ENCODE measurements around the gene CASKIN2.

CASKIN2 gene

DNA sequence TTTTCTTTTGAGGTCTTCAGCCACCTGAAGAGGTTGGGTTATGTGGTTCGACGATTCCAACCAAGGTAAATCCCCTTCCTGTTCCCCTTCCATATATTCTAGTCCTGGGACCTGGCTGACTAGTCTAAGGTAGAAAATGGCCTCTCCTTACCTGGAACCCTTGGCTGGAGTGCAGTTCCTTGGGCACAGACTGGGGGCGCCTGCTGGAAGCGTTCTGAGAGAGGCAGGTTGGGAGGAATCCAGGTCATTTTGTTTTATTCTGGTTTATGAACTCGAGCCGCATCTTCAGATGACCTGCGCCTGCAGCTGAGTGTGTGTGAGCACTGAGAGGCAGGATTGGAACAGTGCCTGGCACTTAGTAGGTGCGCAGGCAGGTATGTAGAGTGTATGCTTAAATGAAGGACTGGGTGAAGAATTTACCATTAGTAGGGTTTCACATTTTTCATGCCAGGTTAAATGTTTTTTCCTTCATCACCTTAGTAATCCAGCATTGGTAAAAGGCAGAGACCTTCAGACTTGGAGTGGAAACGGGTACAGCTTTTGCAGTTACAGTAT is 3.7 kb upstream of the CASKIN2 start:
- DNase-seq (ENCODE audit: low spot score), result no peak

- DNase-seq (ENCODE audit: low spot score), result no peak
Observed at GRCh38 chr17:75518201-75518600, 2.9 kb upstream of the CASKIN2 start.

- DNase-seq (ENCODE audit: low spot score), result no peak
Observed at GRCh38 chr17:75517297-75517865, 2.0 kb upstream of the CASKIN2 start.

DNA sequence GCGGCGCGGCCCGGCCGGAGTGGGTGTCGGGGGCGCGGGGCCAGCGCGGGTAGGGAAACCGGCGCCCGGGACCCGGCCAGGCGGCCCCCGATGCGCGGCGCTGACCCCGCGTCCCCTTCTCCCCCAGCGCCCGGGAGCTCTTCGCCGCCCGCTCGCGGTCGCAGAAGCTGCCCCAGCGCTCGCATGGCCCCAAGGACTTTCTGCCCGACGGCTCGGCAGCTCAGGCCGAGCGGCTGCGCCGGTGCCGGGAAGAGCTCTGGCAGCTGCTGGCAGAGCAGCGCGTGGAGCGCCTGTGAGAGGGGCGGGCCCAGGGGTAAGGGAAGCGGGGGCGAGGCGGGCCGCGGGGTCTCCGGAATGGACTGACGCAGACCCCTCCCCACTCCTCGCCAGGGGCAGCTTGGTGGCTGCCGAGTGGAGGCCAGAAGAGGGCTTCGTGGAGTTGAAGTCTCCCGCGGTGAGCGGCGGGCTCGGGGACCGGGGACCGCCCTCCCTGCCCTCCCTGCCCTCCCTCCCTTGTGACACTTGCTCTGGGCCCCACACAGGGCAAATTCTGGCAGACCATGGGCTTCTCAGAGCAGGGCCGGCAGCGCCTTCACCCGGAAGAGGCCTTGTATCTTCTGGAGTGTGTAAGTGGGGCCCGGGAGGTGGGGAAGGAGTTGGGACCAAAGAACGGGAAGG is 1.4 kb upstream of the CASKIN2 start:
- peak; percentile 21 for DNase-seq (ENCODE audit: low spot score)

DNA sequence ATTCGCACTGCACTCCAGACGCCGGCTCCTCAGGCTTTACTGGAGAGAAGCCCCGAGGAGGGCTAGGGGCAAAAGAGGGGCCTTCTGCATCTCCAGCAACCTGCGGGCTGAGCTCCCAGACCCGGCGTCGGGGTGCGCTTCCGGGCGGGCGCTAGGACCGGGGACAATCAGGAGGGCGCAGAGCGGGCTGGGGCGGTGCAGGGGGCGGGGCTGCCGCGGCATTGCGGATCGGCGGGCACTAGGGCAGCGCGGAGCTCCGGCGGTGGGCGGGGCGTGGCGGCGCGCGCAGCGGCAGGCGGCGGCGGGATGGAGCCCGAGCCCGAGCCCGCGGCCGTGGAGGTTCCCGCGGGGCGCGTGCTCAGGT is 900 bp upstream of the CASKIN2 start, which contains the start of gene TSEN54:
Gene TSEN54, plus strand, starts transcription at position 274 of the 364 bp plus-strand sequence. Its CDS starts 33 bp downstream, at position 307.
- DNase-seq (ENCODE audit: low spot score), result peak; percentile 81

DNA sequence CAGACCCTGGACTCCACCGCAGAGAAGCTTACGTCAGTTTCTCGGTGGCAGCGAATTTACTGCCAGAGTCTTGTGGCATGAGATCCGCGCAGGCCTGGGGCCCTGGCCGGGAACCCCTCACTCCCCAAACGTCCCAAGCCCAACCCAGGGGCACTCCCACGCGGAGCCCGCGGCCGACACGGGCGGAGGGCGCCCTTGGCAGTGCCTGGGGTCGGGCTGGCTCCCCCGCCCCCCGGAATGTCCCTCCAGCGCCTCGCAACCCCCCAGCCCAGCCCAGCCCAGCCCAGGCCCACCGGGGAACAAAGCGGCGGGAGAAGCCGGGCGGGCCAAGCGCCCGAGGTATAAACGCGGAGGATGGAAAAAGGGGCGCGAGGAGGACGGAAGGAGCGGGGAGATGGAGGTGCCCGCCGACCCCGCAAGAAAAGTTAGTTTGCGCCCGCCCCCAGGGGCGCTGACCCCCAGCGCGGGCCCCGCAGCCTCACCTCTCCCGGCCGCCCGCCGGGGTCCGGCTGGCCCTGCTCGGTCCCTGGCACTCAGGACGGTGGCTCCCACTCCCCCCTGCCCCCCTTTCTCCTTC is 330 bp downstream of the CASKIN2 start:
- no peak for DNase-seq (ENCODE audit: low spot score)

- DNase-seq (ENCODE audit: low spot score), result no peak
Observed at GRCh38 chr17:75514299-75514918, 928 bp downstream of the CASKIN2 start.

GRCh38 chr17:75513641-75514000 is 1.7 kb downstream of the CASKIN2 start:
- no peak for DNase-seq (ENCODE audit: low spot score)

DNA sequence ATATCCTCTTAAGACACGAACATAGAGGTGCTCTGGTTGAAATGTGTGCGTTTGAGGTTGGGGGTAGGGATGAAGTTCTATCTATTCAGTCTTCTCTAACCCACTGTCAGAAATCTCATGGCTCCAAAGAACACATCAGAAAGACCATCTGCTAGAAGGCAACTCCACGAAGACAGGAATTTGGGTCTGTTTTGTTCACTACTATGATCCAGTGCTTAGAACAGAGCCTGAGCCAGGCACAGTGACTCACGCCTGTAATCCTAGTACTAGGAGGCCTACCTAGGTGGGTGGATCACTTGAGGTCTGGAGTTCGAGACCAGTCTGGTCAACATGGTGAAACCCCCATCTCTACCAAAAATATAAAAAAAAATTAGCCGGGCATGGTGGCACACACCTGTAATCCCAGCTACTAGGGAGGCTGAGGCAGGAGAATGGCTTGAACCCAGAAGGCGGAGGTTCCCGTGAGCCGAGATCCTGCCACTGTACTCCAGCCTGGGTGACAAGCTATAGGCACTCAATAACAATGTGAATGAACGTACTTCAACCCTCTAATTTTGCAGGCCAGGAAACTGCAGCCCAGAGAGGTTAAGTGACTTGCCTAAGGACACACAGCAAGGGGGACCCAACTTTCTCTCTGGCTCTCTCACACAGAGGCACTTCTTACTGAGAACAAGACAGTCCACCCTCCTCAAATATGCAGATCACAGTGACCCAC is 2.3 kb downstream of the CASKIN2 start:
- no peak for DNase-seq (ENCODE audit: low spot score)

- no peak for DNase-seq (ENCODE audit: low spot score)
Observed at GRCh38 chr17:75511610-75512575, 3.4 kb downstream of the CASKIN2 start.

DNA sequence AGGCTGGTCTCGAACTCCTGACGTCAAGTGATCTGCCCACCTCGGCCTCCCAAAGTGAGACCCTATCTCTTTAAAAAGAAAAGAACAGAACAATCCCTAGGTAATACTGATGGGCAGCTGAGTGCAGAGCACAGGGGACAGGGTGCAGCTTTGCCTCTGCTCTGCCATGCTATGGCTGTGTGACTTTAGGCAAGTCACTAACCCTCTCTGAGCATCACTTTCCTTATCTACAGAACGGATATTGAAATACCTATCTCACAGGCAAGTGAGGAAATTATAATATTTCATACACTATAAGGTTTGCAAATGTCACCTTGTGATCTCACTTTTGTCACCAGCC is 4.1 kb downstream of the CASKIN2 start:
- DNase-seq (ENCODE audit: low spot score), result no peak

DNA sequence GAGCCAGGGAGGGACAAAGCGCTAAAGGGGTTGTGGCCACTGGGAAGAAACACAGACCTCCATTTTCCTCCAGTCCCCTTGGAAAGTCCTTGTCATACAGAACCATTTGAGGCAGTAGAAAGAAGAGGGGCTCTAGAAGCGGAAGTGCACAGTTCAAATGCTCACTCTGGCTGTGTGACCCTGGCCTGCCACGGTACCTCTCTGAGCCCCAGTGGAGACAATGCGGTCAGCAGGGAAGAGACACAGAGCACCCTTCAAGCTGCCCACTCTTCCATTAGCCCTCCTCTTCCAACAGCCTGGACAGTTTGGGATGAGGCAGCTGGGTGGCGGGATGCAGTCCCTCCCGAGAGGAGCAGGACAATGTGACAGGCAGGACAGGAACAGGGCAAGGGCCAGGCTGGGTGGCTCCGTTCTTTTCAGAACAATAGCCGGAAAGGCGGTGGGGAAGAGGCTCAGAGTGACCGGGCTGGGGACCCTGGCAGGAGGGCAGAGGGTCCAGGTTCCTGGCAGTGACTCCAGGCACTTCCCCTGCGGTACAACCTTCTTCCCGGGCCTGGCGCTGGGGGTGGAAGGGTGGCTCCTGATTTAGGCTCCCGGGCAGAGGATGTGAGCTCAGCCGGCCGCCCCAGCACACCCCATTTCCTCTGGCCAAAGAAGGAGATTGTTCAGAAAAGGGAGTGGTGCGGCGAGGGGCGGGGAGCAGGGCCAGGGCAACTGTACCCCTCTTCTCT is 5.6 kb downstream of the CASKIN2 start:
- DNase-seq (ENCODE audit: low spot score), result peak; percentile 87

DNA sequence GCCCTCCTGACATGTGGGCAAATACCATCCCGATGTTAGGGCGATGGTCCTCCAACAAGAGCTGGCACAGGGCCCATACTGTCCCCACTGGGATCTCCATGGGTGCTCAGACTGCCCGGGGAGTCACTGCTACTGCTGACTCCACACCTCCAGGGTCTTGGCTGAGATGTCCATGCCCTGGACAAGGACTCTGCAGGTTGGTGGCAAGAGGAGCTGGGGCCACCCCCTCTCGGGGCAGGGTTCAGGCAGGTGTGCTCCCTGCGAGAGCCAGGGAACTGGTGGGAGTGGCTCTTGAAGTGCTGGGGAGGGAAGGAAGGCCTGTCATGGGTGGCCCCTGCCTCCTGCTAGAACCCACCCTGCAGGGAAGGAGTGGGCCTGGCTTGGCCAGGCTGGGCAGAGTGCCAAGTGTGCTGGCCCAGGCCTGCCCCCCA is 6.4 kb downstream of the CASKIN2 start:
- DNase-seq (ENCODE audit: low spot score), result no peak

GRCh38 chr17:75507733-75508719 is 7.3 kb downstream of the CASKIN2 start:
- DNase-seq (ENCODE audit: low spot score), result no peak

DNA sequence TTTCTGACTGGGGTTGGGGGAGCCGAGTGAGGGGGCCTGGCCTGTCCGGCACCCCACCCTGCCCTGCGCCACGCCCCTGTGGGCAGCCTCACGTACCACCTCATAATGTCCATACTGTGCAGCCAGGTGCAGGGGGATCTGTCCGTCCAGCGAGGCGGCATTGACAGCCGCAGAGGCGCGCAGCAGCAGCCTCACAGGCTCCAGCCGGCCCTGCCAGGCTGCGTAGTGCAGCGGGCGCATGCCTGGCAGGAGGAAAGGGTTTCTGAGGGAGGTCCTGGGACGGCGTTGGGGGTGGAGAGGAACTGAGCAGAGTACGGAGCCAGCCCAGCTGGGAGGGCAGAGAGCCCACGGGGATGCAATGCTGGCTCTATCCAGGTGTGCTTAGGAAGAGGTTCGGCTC is 8.4 kb downstream of the CASKIN2 start:
- no peak for DNase-seq (ENCODE audit: low spot score)

DNA sequence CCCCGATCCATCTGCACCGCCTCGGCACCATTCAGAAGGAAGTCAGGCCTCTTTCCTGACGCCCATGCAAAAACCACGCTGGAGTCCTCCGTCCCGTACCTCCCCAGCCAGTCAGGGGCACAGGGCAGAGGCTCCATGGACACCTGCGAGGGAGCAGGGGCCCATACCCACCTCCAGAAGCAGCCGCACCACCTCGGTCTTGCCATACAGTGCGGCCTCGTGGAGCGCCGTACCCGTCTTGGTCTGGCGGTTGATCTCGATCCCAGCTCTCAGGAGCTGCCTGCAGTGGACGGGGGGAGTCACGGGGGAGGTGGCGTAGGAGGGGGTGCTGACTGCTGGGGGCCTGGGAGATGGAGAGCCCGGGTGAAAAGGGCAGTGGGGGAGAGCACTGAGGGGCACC is 9.2 kb downstream of the CASKIN2 start:
- no peak for DNase-seq (ENCODE audit: low spot score)

GRCh38 chr17:75505640-75506039 is 9.7 kb downstream of the CASKIN2 start:
- DNase-seq (ENCODE audit: low spot score), result no peak

GRCh38 chr17:75505152-75505409 is 10.3 kb downstream of the CASKIN2 start:
- no peak for DNase-seq (ENCODE audit: low spot score)

DNA sequence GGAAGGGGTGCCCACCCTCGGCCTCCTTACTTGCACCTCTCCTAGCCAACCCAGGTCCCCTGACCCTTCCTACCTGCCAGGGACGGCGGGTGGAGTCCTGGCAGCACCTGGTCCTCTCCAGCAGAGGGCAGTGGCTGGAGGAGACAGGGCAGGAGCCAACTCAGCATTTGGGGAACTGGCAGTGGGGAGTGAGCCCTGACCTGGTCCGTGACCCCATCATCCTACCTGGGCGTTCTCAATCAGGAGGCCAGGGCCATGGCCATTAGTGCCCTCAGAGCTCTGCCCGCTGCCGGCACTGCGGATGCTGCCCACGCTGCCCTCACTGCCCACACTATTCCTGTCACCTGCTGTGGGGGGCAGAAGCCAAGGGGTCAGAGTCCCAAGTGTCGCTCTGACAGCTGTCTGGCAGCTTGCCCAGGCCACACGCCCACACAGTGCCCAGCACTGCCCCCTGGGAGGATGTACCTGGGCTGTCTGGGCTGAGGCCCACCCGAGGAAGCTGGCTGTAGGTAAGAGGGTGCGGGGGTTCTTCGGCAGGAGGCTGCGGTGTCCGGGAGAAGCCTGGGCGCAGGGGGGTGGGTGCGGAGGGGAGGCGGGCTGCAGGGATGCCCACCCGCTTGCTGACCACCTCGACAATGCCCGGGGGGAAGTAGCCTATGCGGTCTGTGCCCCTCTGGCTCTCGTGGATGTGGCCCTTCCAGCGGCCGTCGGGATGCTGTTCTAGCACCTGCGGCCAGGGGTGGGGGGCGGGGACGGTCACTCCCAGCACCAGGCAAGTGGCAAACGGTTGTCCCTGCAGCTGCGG is 10.8 kb downstream of the CASKIN2 start:
- no peak for DNase-seq (ENCODE audit: low spot score)

All from kidney capillary endothelial cell (primary cell).